A549 treated with AZD2906 at 1 μM for 4 hours (cell line): ENCODE results near the gene ADCY7. TPM values are rescaled to one million over a fixed set of nuclear protein-coding genes. Genes with fewer than 3 reads are reported as not detected.

Experiments used
- total RNA-seq: library from RNA; stranded (reverse); fragments of 200-300 nt; extraction: Qiagen RNA extraction; gene quantifications from 5 replicates; pipeline ENCODE4 v1.2.3, GENCODE V29; 2022

The ADCY7 gene
- total RNA-seq = 10.4 to 17.0 TPM (median 15.1 TPM) in 5 replicates

GRCh38 chr16:50266337-50267091 lies at the start of gene ADCY7:
Gene ADCY7 (plus strand): TSS chr16:50266551. CDS start chr16:50288180, 21,629 bp downstream.

Other genes with a start within 250 kb of the ADCY7 start
- 19.6 to 21.8 TPM (median 20.5 TPM) in 5 replicates for gene CNEP1R1, start 241.3 kb upstream of the ADCY7 start, total RNA-seq
- 12.4 to 13.9 TPM (median 13.5 TPM) in 5 replicates for gene HEATR3, start 200.6 kb upstream of the ADCY7 start, total RNA-seq
- gene TENT4B, start 113.2 kb upstream of the ADCY7 start, total RNA-seq = 9.2 to 10.6 TPM (median 10.4 TPM) in 5 replicates
- gene BRD7, start 102.4 kb downstream of the ADCY7 start, total RNA-seq = 45.6 to 60.5 TPM (median 56.2 TPM) in 5 replicates